ENCODE data around the gene TMEM8B. TPM values are rescaled to one million over a fixed set of nuclear protein-coding genes. Genes with fewer than 3 reads are reported as not detected.
A peak's percentile ranks its signal among the peaks of the same experiment; 100 is the strongest.

The TMEM8B gene, protein sequence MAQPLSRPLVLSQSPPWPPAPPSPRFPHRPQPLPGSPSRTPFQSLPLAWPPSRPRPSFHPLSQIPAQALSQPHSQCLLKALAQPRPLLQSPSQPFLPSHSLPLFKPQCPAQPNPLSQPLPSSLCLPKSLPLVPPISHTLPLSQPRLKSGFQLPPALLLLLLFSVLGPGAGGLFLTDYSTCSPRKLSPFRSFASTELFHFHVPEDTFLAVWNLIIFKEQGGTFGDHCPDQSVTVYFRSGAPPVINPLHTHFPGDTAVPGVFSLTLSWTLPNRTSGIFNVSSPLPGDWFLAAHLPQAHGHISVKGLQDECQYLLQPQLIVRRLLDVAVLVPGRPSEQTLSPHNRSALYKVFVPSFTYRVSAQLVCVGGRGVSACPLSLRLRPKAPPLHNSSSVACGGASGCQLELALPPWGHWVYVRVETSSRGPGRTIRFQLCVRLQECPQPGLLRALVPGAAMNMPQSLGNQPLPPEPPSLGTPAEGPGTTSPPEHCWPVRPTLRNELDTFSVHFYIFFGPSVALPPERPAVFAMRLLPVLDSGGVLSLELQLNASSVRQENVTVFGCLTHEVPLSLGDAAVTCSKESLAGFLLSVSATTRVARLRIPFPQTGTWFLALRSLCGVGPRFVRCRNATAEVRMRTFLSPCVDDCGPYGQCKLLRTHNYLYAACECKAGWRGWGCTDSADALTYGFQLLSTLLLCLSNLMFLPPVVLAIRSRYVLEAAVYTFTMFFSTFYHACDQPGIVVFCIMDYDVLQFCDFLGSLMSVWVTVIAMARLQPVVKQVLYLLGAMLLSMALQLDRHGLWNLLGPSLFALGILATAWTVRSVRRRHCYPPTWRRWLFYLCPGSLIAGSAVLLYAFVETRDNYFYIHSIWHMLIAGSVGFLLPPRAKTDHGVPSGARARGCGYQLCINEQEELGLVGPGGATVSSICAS
- 9.0 TPM for total RNA-seq (ENCODE audit: unreplicated experiment)
- long read RNA-seq, result 0 reads

GRCh38 chr9:35829084-35829763 lies at the start of gene TMEM8B:
Gene TMEM8B (plus strand): TSS chr9:35829228. CDS start chr9:35829448, 220 bp downstream.
- Mint-ChIP-seq H3K4me1 (ENCODE audit: unreplicated experiment) (peaks cover 23% of the 10 kb centered on the region), H3K9me3 (ENCODE audit: unreplicated experiment) (no peaks in the 10 kb centered on the region), H3K4me3 (ENCODE audit: unreplicated experiment) (peak within 1 kb of the TSS; percentile 95), H3K36me3 (ENCODE audit: low read depth, unreplicated experiment) (peaks cover 6% of the 10 kb centered on the region), H3K27ac (ENCODE audit: unreplicated experiment) (peak within 1 kb of the TSS; percentile 92), H3K27me3 (ENCODE audit: unreplicated experiment) (peaks cover 26% of the 10 kb centered on the region)
- TF ChIP-seq, protein P1, sequence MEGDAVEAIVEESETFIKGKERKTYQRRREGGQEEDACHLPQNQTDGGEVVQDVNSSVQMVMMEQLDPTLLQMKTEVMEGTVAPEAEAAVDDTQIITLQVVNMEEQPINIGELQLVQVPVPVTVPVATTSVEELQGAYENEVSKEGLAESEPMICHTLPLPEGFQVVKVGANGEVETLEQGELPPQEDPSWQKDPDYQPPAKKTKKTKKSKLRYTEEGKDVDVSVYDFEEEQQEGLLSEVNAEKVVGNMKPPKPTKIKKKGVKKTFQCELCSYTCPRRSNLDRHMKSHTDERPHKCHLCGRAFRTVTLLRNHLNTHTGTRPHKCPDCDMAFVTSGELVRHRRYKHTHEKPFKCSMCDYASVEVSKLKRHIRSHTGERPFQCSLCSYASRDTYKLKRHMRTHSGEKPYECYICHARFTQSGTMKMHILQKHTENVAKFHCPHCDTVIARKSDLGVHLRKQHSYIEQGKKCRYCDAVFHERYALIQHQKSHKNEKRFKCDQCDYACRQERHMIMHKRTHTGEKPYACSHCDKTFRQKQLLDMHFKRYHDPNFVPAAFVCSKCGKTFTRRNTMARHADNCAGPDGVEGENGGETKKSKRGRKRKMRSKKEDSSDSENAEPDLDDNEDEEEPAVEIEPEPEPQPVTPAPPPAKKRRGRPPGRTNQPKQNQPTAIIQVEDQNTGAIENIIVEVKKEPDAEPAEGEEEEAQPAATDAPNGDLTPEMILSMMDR (IDR thresholded peaks at IDR 0.05; ENCODE audit: unreplicated experiment), result no peak
- peak; percentile 94 for DNase-seq (ENCODE audit: low spot score)

GRCh38 chr9:35781066-35781465 lies 48.0 kb upstream of the TMEM8B start:
- Mint-ChIP-seq H3K9me3 (ENCODE audit: unreplicated experiment) (no peaks in the 10 kb centered on the region), H3K4me1 (ENCODE audit: unreplicated experiment) (peaks cover 2% of the 10 kb centered on the region), H3K27ac (ENCODE audit: unreplicated experiment) (no peak overlapping the region), H3K27me3 (ENCODE audit: unreplicated experiment) (no peaks in the 10 kb centered on the region), H3K36me3 (ENCODE audit: low read depth, unreplicated experiment) (no peaks in the 10 kb centered on the region), H3K4me3 (ENCODE audit: unreplicated experiment) (no peak overlapping the region)
- TF ChIP-seq, protein P1 (IDR thresholded peaks at IDR 0.05; ENCODE audit: unreplicated experiment), result no peak
- no peak for DNase-seq (ENCODE audit: low spot score)

- no peaks in the 10 kb centered on the region for H3K9me3 Mint-ChIP-seq (ENCODE audit: unreplicated experiment)
- no peak overlapping the region for H3K4me3 Mint-ChIP-seq (ENCODE audit: unreplicated experiment)
Observed at GRCh38 chr9:35783418-35783817, 45.6 kb upstream of the TMEM8B start.

DNA sequence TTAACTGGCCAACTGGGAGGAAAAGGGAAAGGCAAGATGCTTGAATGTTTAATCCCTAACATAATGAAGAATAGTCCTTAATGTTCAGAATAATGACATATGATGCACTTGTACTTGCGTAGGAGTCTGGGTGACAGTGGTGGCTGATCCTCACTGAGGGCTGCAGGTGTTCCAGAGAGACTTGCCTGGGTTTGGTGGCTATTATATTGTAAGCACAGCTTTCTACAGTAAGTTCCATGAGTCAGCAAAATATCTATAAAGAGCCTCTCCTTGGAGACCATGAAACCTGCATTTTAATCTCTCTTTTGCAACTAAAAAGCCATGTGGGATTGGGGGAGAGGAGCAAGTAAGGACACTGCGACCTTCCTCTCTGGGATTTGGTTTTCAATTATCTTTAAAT lies 39.5 kb upstream of the TMEM8B start:
- no peak overlapping the region for H3K4me3 Mint-ChIP-seq (ENCODE audit: unreplicated experiment)
- H3K27ac Mint-ChIP-seq (ENCODE audit: unreplicated experiment), result no peak overlapping the region
- no peaks in the 10 kb centered on the region for H3K9me3 Mint-ChIP-seq (ENCODE audit: unreplicated experiment)
- peaks cover 11% of the 10 kb centered on the region for H3K36me3 Mint-ChIP-seq (ENCODE audit: low read depth, unreplicated experiment)
- H3K4me1 Mint-ChIP-seq (ENCODE audit: unreplicated experiment), result peaks cover 26% of the 10 kb centered on the region
- H3K27me3 Mint-ChIP-seq (ENCODE audit: unreplicated experiment), result peaks cover 14% of the 10 kb centered on the region
- DNase-seq (ENCODE audit: low spot score), result no peak
- TF ChIP-seq, protein P1 (IDR thresholded peaks at IDR 0.05; ENCODE audit: unreplicated experiment), result no peak

More at GRCh38 chr9:35783418-35783817, 45.6 kb upstream of the TMEM8B start:
- TF ChIP-seq, protein P1 (IDR thresholded peaks at IDR 0.05; ENCODE audit: unreplicated experiment), result no peak
- peaks cover 6% of the 10 kb centered on the region for H3K36me3 Mint-ChIP-seq (ENCODE audit: low read depth, unreplicated experiment)
- H3K4me1 Mint-ChIP-seq (ENCODE audit: unreplicated experiment), result no peaks in the 10 kb centered on the region
- no peak for DNase-seq (ENCODE audit: low spot score)
- H3K27me3 Mint-ChIP-seq (ENCODE audit: unreplicated experiment), result peaks cover 2% of the 10 kb centered on the region
- H3K27ac Mint-ChIP-seq (ENCODE audit: unreplicated experiment), result peak overlapping the region; percentile 3
